Lower lobe of right lung (tissue), 2 donors: ENCODE data around the gene ADIPOR2. TPM values are rescaled to one million over a fixed set of nuclear protein-coding genes. Genes with fewer than 3 reads are reported as not detected.
A peak's percentile ranks its signal among the peaks of the same experiment; 100 is the strongest.

ENCODE experiments used
- ATAC-seq, 2 donors: fragments of 200-7000 bp; cut with Tn5 transposase; one replicate each; pipeline ENCODE4 v1.9.1; 2020 to 2022; ENCODE audit warnings: mild to moderate bottlenecking in 2 of 2, moderate library complexity in 2 of 2
- DNase-seq: peaks from one replicate; pipeline ENCODE4 v3.0.0-alpha.2; 2020
- H3K27ac ChIP-seq: fragments of 200-600 bp; one replicate; pipeline ENCODE4 v1.8.0; 2022
- H3K27me3 ChIP-seq: fragments of 200-600 bp; one replicate; pipeline ENCODE4 v1.8.0; 2022; ENCODE audit warnings: low read depth
- H3K36me3 ChIP-seq: fragments of 200-600 bp; one replicate; pipeline ENCODE4 v1.8.0; 2022; ENCODE audit warnings: mild to moderate bottlenecking
- H3K4me1 ChIP-seq: fragments of 200-600 bp; one replicate; pipeline ENCODE4 v1.8.0; 2022
- H3K4me3 ChIP-seq: fragments of 200-600 bp; one replicate; pipeline ENCODE4 v1.8.0; 2022; ENCODE audit warnings: mild to moderate bottlenecking
- H3K9me3 ChIP-seq: fragments of 200-600 bp; one replicate; pipeline ENCODE4 v1.8.0; 2022
- CTCF ChIP-seq: fragments of 200-600 bp; IDR thresholded peaks from one replicate; pipeline ENCODE4 v1.8.0; 2022; ENCODE audit warnings: antibody characterized with exemption, mild to moderate bottlenecking
- intact Hi-C: fragments of 100-400 bp; cut with DNase I; formaldehyde crosslinking; loops from one replicate; pipeline ENCODE4 v1.11.0; 2022
- total RNA-seq: library from RNA; stranded (reverse); fragmentation: NEBNext Ultra II Directional; extraction: Animal tissue kit (Norgen Biotek cat#: 25700); gene quantifications from one replicate; pipeline ENCODE4 v1.2.1, GENCODE V29; 2021
- donor health status: DM: no; HTN: yes; CAD: no; lungs with severe emphysema.

ADIPOR2 gene
- total RNA-seq, 1 donor from 2014 or later: 83.8 TPM

DNA sequence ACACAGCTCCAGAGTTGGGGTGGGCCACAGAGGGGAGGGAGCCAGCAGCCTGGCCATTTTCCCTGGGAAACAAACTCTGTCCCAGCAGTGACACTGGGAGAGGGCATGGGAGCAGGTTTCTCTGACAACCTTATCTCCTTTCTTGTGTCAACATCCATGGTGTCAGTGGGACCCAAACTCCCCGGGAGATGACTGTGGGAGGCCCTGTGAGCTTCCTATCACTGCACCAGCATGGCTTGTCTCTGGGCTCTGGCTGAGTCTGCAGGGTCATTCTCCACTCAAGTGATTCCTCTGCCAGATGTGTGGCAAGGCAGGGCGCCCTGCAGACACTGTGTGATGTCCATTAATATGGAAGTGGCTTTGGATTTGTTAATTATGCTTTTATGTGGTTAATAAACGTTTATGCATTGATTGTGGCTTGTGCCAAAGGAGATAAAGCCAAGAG is 139.6 kb downstream of the ADIPOR2 start:
- no peaks in the 10 kb centered on the region for H3K4me1 ChIP-seq
- no peak overlapping the region for H3K4me3 ChIP-seq
- peaks cover 52% of the 10 kb centered on the region for H3K27me3 ChIP-seq
- ATAC-seq: no peak
- peak; percentile 21 for DNase-seq
- intact Hi-C loops: no loop called here
- H3K36me3 ChIP-seq: no peaks in the 10 kb centered on the region
- TF ChIP-seq CTCF: no peak
- H3K9me3 ChIP-seq: no peaks in the 10 kb centered on the region
- H3K27ac ChIP-seq: no peak overlapping the region

DNA sequence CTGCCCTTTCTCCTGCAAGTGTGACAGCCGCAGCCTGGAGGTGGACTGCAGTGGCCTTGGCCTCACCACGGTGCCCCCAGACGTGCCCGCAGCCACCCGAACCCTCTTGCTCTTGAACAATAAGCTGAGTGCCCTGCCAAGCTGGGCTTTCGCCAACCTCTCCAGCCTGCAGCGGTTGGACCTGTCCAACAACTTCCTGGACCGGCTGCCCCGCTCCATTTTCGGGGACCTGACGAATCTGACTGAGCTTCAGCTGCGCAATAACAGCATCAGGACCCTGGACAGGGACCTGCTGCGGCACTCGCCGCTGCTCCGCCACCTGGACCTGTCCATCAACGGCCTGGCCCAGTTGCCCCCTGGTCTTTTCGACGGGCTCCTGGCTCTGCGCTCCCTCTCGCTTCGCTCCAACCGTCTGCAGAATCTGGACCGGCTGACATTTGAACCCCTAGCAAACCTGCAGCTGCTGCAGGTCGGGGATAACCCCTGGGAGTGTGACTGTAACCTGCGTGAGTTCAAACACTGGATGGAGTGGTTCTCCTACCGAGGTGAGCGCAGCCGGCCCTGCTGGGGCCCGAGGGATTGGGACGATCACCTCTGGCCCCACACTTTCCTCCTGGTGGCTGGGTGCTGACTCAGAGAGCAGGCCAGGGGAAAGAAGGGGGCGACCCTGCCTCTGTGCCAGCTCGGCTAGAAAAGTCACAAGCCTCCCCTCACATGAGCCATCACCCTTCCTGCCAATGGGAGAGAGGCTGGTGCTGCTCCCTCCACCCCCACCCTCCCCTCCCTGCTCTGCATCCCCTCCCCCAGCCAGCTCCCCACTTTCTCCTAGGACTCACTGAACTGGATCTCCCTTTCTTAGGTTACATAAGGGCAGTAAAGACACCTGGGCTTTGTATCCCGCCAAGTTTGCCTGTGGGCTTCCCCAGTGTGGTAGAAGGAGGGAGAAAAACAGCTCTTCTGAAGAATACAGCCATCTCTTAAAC is 140.4 kb downstream of the ADIPOR2 start:
- no peak for TF ChIP-seq CTCF

DNA sequence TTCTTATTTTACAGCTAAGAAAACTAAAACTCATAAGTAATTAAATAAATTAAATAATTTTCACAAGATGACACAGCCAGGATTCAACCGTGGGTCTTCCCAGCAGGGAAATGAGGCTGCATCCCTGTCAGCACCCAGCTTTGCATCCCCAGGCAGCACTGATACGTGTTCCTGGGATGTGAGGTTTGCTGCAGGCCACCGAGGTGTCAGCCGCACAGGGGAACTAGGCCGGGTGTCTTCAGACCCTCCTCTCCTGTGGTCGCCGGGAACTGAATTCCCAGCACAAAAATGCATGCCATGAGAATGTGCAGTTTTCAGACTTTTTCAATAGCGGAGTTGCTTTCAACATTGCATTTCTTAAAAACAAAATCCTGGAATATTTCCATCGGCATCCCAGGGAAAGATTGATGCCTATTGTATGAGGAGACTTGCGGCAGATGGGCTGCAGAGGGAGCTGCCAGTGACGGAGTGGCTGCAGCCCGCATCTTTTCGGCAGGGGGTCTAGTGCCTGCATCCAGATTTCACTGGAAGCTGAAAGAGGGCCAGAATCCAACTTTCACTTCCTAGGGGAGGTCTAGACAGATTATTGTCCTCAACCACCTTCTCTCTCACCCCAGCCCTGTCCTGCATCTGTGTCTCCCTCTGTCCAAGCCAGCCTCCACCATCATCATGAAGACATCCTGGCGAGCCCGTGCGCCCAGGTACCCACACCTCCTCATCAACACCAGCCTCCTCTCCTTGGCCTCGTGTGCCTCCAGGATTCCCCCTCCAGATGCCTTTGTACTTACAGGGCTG is 142.1 kb downstream of the ADIPOR2 start:
- no peak for ATAC-seq
- peak; percentile 18 for DNase-seq
- no peak for TF ChIP-seq CTCF
- Histone ChIP-seq H3K27ac (no peak overlapping the region), H3K36me3 (no peaks in the 10 kb centered on the region), H3K9me3 (no peaks in the 10 kb centered on the region), H3K4me3 (no peak overlapping the region), H3K4me1 (no peaks in the 10 kb centered on the region), H3K27me3 (peaks cover 57% of the 10 kb centered on the region)
- intact Hi-C loops: no loop called here

More for the DNA sequence above, 140.4 kb downstream of the ADIPOR2 start:
- no peaks in the 10 kb centered on the region for H3K36me3 ChIP-seq
- no peak overlapping the region for H3K4me3 ChIP-seq
- peak; percentile 89 to 93 for ATAC-seq
- DNase-seq: peak; percentile 83
- no peaks in the 10 kb centered on the region for H3K9me3 ChIP-seq
- H3K4me1 ChIP-seq: no peaks in the 10 kb centered on the region
- no peak overlapping the region for H3K27ac ChIP-seq
- intact Hi-C loops: no loop called here
- H3K27me3 ChIP-seq: peaks cover 54% of the 10 kb centered on the region

DNA sequence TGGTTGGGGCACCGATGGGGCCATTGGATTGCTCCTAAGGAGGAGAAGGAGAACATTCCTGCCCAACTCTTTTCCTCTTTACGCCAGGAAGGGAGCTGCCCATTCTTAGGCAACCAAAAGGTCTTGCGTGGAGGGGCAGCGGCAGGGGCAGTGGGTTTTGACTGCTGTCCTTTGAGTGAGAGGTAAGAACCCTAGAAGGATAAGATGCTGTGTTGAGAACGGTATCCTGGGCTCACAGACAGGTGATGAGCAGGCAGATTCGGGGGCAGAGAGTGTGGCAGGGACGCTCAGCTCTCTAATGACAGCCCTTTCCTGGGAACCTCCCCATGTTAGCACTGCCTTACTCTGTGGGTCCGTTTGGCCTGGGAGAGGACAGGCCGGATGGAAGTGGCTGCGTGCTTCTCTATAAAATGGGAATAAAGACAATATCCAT is 142.7 kb downstream of the ADIPOR2 start:
- intact Hi-C loops: no loop called here
- no peaks in the 10 kb centered on the region for H3K36me3 ChIP-seq
- no peak overlapping the region for H3K4me3 ChIP-seq
- H3K9me3 ChIP-seq: no peaks in the 10 kb centered on the region
- H3K27me3 ChIP-seq: peaks cover 51% of the 10 kb centered on the region
- DNase-seq (peak; percentile 22), ATAC-seq (no peak)
- no peaks in the 10 kb centered on the region for H3K4me1 ChIP-seq
- TF ChIP-seq CTCF: no peak
- H3K27ac ChIP-seq: no peak overlapping the region

DNA sequence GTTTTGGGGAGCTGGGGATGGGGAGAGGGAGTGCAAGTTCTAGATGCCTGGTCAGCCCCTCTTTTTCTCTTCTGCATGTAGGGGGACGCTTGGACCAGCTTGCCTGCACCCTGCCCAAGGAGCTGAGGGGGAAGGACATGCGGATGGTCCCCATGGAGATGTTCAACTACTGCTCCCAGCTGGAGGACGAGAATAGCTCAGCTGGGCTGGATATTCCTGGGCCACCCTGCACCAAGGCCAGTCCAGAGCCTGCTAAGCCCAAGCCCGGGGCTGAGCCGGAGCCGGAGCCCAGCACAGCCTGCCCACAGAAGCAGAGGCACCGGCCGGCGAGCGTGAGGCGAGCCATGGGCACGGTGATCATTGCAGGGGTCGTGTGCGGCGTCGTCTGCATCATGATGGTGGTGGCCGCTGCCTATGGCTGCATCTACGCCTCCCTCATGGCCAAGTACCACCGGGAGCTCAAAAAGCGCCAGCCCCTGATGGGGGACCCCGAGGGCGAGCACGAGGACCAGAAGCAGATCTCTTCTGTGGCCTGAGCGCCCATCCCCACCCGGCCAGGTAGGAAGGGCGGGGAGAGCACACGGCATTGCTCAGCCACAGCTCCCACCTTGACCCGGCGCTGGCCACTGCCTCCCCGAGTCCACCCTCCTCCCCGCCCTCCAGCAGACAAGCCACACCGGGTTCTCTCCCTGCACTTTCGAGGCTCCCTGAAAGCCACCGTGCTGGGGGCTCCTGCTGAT is 143.5 kb downstream of the ADIPOR2 start:
- intact Hi-C loops: no loop called here
- DNase-seq (peak; percentile 43), ATAC-seq (no peak)
- H3K9me3 ChIP-seq: no peaks in the 10 kb centered on the region
- H3K4me3 ChIP-seq: no peak overlapping the region
- peaks cover 50% of the 10 kb centered on the region for H3K27me3 ChIP-seq
- H3K36me3 ChIP-seq: no peaks in the 10 kb centered on the region
- H3K27ac ChIP-seq: no peak overlapping the region
- TF ChIP-seq CTCF: no peak
- no peaks in the 10 kb centered on the region for H3K4me1 ChIP-seq
